SJSA1 (cell line): Measurements from ENCODE around the gene NRG2. TPM values are rescaled to one million over a fixed set of nuclear protein-coding genes. Genes with fewer than 3 reads are reported as not detected.

Source experiments
- DNase-seq, 2 experiments: peaks; one replicate each; pipeline ENCODE4 v3.0.0-alpha.2; 2015 to 2020; ENCODE audit warnings: low spot score in 2 of 2, low read depth in 1 of 2
- H3K27ac ChIP-seq: fragments of 250-450 bp; sonication (Bioruptor Pico); 2 replicates; pipeline ENCODE4 v1.5.1; 2020; ENCODE audit warnings: mild to moderate bottlenecking, moderate library complexity
- H3K27me3 ChIP-seq: fragments of 250-450 bp; sonication (Bioruptor Pico); replicated peaks from 2 replicates; pipeline ENCODE4 v1.5.1; 2020; ENCODE audit warnings: mild to moderate bottlenecking, moderate library complexity
- H3K36me3 ChIP-seq: fragments of 250-450 bp; sonication (Bioruptor Pico); 2 replicates; pipeline ENCODE4 v1.5.1; 2020; ENCODE audit warnings: mild to moderate bottlenecking
- H3K4me1 ChIP-seq: fragments of 250-450 bp; sonication (Bioruptor Pico); replicated peaks from 2 replicates; pipeline ENCODE4 v1.6.1; 2021; ENCODE audit warnings: mild to moderate bottlenecking
- H3K4me3 ChIP-seq: fragments of 250-450 bp; sonication (Bioruptor Pico); 2 replicates; pipeline ENCODE4 v1.5.1; 2020; ENCODE audit warnings: mild to moderate bottlenecking
- H3K9me3 ChIP-seq: fragments of 250-450 bp; sonication (Bioruptor Pico); replicated peaks from 2 replicates; pipeline ENCODE4 v1.5.1; 2020; ENCODE audit warnings: mild to moderate bottlenecking
- total RNA-seq: library from RNA; depleted of rRNA; stranded (reverse); fragments of >200 nt; shearing (Covaris generic); gene quantifications from 2 replicates; pipeline ENCODE4 v1.2.3, GENCODE V29; 2014

The NRG2 gene
- total RNA-seq, 1 experiment from 2014 or later = not detected

DNA sequence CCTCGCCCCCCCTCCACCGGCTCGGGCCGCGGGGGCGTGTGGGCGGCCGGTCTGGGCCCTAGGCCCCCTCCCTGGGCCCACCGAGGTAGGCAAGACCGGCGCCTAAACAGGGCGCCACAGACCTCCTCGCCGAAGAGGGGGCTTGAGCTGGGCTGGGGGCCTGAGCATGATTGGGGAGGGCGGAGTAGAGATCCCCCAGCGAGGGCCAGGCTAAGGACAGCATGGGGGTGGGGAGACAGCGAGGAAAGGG is 138.6 kb downstream of the NRG2 start:
- Histone ChIP-seq H3K36me3 (no peaks in the 10 kb centered on the region), H3K27me3 (peaks cover 91% of the 10 kb centered on the region), H3K4me1 (peaks cover 10% of the 10 kb centered on the region), H3K4me3 (no peak overlapping the region), H3K9me3 (0 out of 2 replicates have a peak, but pooled peaks cover 2% of the 10 kb centered on the region), H3K27ac (no peak overlapping the region)
- no peak for DNase-seq

DNA sequence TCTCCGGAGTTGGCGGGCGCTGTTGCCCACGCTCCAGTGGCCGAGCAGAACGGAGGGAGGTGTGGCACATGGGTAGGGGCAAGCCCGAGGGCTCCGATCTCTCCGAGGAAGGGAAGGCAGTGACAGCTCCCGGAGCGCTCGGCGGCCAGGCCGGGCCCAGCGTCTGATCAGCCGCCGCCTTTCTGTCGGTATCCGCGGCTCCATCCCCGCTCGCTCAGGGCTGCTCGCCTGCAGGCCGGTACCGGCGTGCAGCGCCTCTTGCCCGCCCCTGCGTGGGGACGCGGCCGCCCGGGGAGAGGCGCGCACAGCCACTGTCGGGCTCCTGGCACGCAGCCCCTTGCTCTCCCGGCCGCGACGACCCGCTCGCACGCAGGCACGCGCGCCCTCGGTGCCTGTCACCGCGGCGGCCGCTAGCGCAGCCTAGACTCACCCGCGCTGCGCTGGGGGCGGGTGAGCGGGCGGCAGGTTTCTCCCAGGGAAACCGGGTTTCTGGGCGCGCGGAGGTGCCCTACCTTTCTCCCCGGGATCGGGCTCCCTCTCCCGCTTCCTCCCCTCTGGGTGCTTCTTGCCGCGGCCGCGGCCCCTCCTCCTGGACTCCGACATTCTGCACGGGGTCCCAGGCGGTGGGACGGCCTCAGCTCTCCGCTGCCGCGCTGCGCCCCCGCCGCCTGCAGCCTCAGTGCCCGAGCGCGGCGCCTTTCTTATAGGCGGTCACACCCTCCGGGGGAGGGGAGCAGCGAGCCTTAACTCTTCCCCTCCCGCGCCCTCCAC is 139.1 kb downstream of the NRG2 start:
- Histone ChIP-seq H3K4me1 (peaks cover 10% of the 10 kb centered on the region), H3K27ac (no peak overlapping the region), H3K4me3 (no peak overlapping the region), H3K36me3 (no peaks in the 10 kb centered on the region), H3K27me3 (peaks cover 89% of the 10 kb centered on the region), H3K9me3 (0 out of 2 replicates have a peak, but pooled peaks cover 2% of the 10 kb centered on the region)
- peak in 1 of 2 experiments; percentile 18 for DNase-seq

DNA sequence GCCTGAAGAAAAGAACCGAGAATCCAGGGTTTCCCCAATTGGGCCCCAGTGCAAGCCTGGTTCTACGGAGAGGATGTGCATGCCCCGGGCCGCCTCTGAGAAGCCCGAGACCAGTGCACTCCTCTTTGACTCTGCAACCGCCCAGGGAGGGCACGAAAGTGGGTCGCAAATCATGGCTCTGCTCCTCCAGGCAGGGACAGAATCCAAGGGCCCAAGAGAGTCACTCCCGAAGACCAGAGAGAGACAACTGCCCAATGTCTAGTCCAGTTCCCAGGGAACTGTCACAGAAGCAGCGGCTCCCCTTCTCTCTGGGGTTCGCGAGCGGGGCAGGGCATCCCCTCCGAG is 139.7 kb downstream of the NRG2 start:
- peaks cover 87% of the 10 kb centered on the region for H3K27me3 ChIP-seq

DNA sequence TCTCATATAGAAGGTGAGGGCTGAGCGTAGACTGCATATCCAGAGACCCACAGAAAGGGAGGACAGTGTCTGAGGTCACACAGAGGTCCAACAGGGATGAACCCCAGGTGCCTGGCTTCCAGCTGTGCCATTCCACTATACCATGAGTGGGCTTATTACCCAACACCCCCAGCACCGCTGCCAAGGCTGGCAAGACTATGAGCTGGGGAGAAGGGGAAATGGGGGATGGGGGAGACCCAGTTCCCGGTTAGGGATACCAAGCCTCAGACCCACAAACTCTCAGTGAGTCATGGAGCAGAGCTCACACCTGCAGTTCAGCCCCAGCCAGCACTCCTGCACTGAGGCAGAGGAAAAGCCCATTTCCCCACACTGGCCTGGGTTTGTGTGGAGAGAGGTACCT is 141.1 kb downstream of the NRG2 start:
- Histone ChIP-seq H3K9me3 (0 out of 2 replicates have a peak, but pooled peaks cover 2% of the 10 kb centered on the region), H3K36me3 (no peaks in the 10 kb centered on the region), H3K4me3 (no peak overlapping the region), H3K27ac (no peak overlapping the region), H3K4me1 (peaks cover 10% of the 10 kb centered on the region), H3K27me3 (peaks cover 90% of the 10 kb centered on the region)
- DNase-seq = no peak

More for the DNA sequence above, 139.7 kb downstream of the NRG2 start:
- Histone ChIP-seq H3K4me3 (no peak overlapping the region), H3K4me1 (peaks cover 10% of the 10 kb centered on the region), H3K36me3 (no peaks in the 10 kb centered on the region), H3K9me3 (0 out of 2 replicates have a peak, but pooled peaks cover 2% of the 10 kb centered on the region), H3K27ac (no peak overlapping the region)
- DNase-seq = no peak

DNA sequence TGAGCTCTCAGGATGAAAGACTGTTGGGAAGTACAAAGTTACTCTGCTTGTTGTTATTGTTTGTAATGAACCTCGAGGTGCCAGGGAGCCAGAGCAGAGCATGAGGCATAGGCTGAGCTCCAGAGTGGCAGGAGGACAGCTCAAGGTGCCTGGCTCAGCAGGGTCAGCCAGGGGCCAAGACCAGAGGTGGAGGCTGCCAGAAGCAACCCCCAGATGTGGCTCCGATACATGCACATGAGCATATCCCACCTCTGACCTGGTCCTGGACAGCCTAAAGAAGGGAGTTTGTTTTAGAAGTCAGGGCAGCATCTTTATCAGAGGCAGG is 141.9 kb downstream of the NRG2 start:
- no peak for DNase-seq
- Histone ChIP-seq H3K4me3 (no peak overlapping the region), H3K4me1 (peaks cover 10% of the 10 kb centered on the region), H3K36me3 (no peaks in the 10 kb centered on the region), H3K27me3 (peaks cover 92% of the 10 kb centered on the region), H3K27ac (no peak overlapping the region), H3K9me3 (0 out of 2 replicates have a peak, but pooled peaks cover 2% of the 10 kb centered on the region)

DNA sequence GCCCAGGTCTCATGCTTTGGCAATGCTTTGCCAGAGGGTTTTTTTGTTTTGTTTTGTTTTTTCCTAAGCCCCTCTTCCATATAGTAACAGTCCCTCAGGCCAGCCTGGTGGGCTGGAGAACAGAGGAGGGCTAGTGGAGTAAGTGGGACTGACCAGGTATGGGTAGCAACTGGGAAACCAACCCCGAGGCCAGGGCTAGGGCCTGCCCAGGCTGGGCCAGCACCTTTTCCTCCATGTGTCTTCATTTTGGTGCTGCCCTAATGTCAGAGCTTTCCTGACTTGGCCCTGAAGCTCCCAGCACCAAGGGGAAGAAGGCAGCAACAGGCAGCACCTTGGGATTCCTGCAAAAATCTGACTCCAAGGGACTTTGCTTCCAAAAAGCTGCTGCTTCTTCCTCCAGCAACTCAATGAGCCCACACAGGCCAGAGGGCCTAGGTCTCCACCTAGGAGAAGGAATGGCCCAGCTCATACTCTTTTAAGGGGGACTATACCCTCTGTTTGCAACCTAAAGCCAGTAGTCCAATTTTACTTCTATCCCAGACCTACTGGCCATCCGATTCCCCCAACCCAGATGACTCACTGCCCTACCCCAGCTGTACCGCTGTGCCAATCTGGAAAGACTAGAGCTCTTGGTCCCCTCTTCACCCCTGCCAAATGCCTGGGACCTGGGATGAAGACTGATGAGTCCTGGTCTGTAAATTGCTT is 142.4 kb downstream of the NRG2 start:
- H3K9me3 ChIP-seq = 0 out of 2 replicates have a peak, but pooled peaks cover 2% of the 10 kb centered on the region
- H3K27me3 ChIP-seq = peaks cover 90% of the 10 kb centered on the region
- no peak overlapping the region for H3K27ac ChIP-seq
- no peak overlapping the region for H3K4me3 ChIP-seq
- no peaks in the 10 kb centered on the region for H3K36me3 ChIP-seq
- DNase-seq = no peak
- H3K4me1 ChIP-seq = peaks cover 10% of the 10 kb centered on the region

DNA sequence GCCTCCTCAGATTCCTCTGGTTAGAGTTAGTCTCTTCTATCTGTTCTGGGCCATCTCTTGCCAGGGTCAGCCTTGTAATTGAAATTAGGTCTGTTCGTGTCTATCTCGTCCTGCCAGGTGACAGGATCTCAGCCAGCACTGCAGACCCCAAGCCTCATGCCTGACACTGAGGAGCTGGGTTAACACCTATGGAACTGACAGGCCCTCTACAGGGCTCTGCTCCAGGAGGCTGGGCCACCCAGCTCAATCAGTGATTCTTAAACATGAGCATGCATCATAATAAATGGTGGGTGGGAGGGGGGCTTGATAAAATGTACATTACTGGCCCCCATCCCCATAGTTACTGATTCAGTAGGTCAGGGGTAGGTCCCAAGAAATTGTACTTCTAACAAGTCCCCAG is 144.1 kb downstream of the NRG2 start:
- peaks cover 76% of the 10 kb centered on the region for H3K27me3 ChIP-seq
- H3K27ac ChIP-seq = no peak overlapping the region
- no peak for DNase-seq
- H3K4me1 ChIP-seq = peaks cover 4% of the 10 kb centered on the region
- H3K36me3 ChIP-seq = no peaks in the 10 kb centered on the region
- H3K4me3 ChIP-seq = no peak overlapping the region
- H3K9me3 ChIP-seq = no peaks in the 10 kb centered on the region

DNA sequence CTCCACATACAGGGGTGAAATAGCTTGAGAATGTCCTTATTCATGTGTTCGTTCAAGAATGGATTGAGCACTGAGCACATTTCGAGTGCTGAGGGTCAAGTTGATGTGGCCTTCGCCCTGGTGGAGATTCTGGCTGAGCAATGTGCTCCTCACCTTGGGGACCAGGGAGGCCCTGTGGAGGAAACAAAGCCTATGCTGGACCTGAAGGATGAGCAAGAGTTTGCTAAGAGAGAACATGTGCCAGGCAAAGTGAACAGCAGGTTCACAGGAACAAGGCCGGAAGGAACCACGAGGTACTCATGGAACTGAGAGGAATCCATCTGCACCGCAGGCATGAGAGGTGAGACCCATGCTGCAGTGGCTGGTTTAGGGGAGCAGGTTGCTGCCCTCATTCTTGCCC is 145.1 kb downstream of the NRG2 start:
- no peak overlapping the region for H3K27ac ChIP-seq
- peaks cover 74% of the 10 kb centered on the region for H3K27me3 ChIP-seq
- DNase-seq = no peak
- H3K36me3 ChIP-seq = no peaks in the 10 kb centered on the region
- no peaks in the 10 kb centered on the region for H3K9me3 ChIP-seq
- H3K4me1 ChIP-seq = no peaks in the 10 kb centered on the region
- no peak overlapping the region for H3K4me3 ChIP-seq

DNA sequence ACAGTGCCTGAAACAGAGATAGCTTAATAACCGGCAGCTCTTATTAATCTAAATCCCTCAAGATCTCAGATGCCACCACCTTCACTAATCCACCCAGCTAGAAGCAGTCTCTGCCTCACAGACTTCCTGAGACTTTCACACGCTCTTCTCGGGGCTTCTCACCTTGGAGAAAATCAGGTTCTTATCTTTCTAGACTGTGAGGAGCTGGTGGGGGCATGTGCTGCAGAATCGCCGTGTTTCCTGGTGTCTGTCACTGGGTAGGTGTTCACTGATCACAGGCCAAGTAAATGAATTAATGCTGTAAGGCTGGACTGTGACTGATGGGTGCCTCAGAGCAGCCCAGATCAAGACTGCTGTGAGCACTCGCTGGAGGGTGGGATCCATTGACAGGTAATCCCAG is 145.8 kb downstream of the NRG2 start:
- Histone ChIP-seq H3K4me1 (no peaks in the 10 kb centered on the region), H3K27ac (no peak overlapping the region), H3K36me3 (no peaks in the 10 kb centered on the region), H3K4me3 (no peak overlapping the region), H3K27me3 (peaks cover 74% of the 10 kb centered on the region), H3K9me3 (no peaks in the 10 kb centered on the region)
- no peak for DNase-seq

DNA sequence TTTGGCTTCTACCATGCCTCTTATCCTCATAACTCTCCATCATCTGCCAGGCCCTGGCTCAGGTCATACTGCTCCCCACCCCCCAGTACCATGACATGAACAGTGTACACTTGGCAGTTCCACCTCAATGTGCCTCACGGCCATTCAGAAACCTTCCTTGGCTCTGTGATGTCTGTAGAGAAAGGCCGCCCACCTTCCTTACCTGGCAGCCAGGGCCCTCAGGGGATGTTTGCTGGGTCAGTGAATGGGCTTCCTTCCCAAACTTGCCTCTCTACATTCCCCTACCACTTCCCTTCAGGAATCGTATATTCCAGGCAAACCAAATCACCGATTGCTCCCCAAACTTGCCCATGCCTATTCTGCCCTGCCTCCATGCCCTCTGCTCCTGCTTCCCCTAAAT is 146.4 kb downstream of the NRG2 start:
- Histone ChIP-seq H3K27ac (no peak overlapping the region), H3K27me3 (peaks cover 74% of the 10 kb centered on the region), H3K4me1 (no peaks in the 10 kb centered on the region)

DNA sequence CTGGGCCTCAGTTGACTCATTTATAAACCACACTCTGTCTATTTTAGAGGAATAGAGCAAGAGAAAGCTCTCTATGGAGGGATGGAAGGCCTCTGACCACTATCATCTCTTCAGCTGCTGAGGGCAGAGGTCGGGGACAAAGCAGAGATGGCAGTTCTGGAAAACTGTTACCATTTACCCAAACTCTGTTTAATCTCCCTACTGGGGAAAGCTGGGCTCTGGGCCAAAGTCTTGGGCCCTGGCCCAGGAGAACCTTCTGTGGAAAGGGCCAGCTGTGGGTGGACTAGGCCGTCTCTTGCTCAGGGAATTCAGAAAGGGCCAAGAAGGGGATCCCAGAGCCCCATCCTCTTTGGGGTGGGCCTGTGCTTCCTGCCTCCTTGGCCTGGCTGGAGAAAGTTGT is 147.5 kb downstream of the NRG2 start:
- peaks cover 68% of the 10 kb centered on the region for H3K27me3 ChIP-seq
- H3K9me3 ChIP-seq = no peaks in the 10 kb centered on the region; the same call in 1 of the 2 replicates
- H3K36me3 ChIP-seq = no peaks in the 10 kb centered on the region
- H3K27ac ChIP-seq = no peak overlapping the region
- DNase-seq = no peak
- no peak overlapping the region for H3K4me3 ChIP-seq
- H3K4me1 ChIP-seq = no peaks in the 10 kb centered on the region

More for the DNA sequence above, 146.4 kb downstream of the NRG2 start:
- H3K4me3 ChIP-seq = no peak overlapping the region
- no peak for DNase-seq
- no peaks in the 10 kb centered on the region for H3K9me3 ChIP-seq
- H3K36me3 ChIP-seq = no peaks in the 10 kb centered on the region

DNA sequence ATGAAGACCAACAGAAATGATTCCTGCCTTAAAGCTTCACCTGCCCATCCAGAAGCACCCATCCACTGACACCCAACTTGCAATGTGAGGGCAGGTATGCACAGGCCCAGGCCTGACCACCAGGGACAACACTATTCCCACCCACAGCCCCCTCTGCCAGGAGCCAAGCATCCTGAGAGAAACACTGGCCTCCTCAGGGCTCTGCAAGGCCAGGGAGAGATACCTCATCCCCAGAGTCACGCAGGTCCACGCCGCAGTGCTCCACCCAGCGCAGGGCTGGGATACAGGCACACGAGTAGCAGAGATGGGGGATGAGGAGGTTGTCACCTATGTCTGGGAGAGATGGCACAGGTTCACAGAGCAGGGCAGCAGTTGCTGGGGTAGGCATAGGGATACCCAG is 148.1 kb downstream of the NRG2 start:
- Histone ChIP-seq H3K27ac (no peak overlapping the region), H3K4me3 (no peak overlapping the region), H3K4me1 (no peaks in the 10 kb centered on the region), H3K9me3 (no peaks in the 10 kb centered on the region; the same call in 1 of the 2 replicates), H3K27me3 (peaks cover 67% of the 10 kb centered on the region), H3K36me3 (no peaks in the 10 kb centered on the region)
- DNase-seq = no peak

DNA sequence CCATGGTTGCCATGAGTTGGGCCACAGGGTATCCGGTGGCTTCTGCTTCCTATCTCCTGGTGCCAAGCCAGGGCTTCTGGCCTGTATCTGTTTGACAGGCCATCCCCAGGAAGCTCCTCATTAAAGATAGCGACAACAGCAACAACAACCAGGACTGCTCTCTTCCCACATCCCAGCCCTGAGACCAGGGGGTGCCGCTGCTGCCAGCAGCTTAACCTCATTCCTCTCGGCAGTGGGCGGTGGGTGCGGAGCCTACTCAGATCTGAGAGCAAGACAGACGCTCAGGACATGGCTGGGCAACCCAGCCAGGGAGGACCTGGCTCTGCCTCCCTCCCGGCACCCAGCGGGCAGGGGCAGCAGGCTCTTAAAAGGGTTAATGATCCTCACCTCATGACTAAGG is 149.2 kb downstream of the NRG2 start:
- Histone ChIP-seq H3K27me3 (peaks cover 70% of the 10 kb centered on the region), H3K9me3 (no peaks in the 10 kb centered on the region; the same call in 1 of the 2 replicates), H3K27ac (no peak overlapping the region), H3K4me3 (no peak overlapping the region), H3K36me3 (no peaks in the 10 kb centered on the region), H3K4me1 (no peaks in the 10 kb centered on the region)
- DNase-seq = no peak

DNA sequence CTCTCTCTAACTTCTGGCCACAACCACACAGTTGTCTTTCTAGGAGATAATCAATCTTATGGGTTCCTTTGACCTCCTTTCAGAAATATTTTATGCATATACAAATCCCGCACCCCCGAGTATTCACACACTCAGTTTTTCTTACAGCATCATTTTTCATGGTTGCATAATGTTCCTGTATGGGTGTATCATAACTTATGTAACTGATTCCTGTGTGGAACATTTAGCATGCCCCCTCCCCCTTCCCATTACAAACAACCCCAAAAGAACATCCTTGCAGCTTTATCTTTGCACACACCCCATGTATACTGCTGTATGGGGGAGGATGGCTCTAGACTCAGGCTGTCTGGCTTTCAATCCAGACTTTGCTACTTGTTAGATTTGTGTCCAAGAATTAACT is 153.7 kb downstream of the NRG2 start:
- Histone ChIP-seq H3K36me3 (no peaks in the 10 kb centered on the region), H3K9me3 (no peaks in the 10 kb centered on the region; the same call in 1 of the 2 replicates), H3K27ac (no peak overlapping the region), H3K27me3 (peaks cover 70% of the 10 kb centered on the region), H3K4me3 (no peak overlapping the region), H3K4me1 (no peaks in the 10 kb centered on the region)
- DNase-seq = no peak
